ENCODE measurements around the gene SLC26A3.

DNA sequence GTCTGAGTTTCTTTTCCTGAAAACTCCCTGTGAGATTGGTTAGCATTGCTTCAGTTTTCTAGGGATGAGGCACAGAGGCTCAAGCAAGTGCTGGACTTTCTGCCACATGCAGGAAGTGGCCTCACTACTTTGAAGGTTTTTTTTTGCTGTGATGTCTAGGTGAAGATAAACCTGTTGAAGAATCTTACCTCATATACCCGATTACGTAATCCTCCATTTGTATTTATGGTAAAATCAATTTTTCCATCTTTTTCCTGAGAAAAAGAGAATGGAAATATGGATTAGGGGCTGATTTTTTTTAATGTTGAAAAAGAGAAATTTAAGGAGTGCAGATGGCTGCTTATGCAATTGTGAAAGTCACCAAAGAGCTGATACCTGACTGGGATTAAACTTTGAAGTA lies 35.6 kb downstream of the SLC26A3 start:
- no peak for TF ChIP-seq GATA2 (IDR thresholded peaks at IDR 0.05; ENCODE audit: low read depth, low read length)
- no peak for TF ChIP-seq GATA3 (IDR thresholded peaks at IDR 0.05; ENCODE audit: low read depth, low read length)
